ENCODE measurements around the gene CARS2. TPM values are rescaled to one million over a fixed set of nuclear protein-coding genes. Genes with fewer than 3 reads are reported as not detected.

Gene CARS2
- 99.8 and 122 TPM in 2 replicates for total RNA-seq

DNA sequence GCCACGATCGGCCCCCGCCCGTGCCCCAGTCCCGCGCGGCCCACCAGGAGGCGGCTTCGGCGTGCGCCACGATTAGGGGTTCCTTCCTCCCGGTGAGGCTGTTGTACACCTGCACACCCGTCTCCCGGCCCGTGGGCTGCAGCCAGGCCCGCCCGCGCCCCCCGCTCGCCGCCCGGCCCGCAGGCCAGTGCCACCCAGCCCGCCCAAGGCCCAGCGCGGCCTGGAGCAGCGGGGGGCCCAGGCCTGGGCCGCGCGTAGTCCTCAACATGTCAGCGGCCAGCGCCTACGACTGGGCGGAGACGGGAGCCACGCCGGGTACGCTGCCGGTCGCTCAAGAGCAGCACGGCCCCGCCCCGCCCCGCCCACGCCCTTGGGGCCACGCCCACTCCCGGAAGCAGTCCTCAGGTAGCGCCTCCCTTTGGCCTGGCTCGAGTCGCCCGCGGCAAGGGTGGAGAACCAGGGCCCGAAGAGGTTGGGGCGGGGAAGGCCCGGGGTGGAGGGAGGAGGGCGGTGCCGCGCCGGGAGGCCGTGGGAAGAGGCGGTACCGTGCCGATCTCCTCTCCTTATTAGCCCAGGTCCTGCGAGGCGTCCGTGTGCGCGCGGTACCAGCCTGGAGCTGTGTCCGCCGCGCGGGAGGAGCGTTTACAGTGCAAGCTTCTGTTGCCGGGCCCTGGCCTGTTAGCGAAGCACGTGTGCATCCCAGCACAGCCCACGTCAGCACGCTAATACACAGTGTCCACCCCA lies at the start of gene CARS2:
Gene CARS2 (minus strand): TSS at position 291 of the 744 bp plus-strand sequence. CDS start 23 bp downstream, at position 268.

DNA sequence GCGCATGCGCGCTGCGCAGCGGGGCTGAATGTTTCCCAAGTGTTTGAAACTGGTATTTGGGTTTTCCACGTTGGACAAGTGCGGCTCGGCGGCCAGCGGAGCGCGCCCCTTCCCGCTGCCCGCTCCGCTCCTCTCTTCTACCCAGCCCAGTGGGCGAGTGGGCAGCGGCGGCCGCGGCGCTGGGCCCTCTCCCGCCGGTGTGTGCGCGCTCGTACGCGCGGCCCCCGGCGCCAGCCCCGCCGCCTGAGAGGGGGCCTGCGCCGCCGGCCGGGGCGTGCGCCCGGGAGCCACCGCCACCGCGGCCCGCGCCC lies 7.7 kb upstream of the CARS2 start, which contains the start of gene ING1:
Gene ING1 (plus strand): TSS at position 59 of the 311 bp plus-strand sequence. CDS start 450 bp downstream, outside the sequence.

GRCh38 chr13:110615322-110616102 lies 90.4 kb downstream of the CARS2 start, which contains the start of gene NAXD:
NAXD (plus strand) TSS chr13:110615545; CDS start chr13:110615602, 57 bp downstream.

Other genes starting within 250 kb of the CARS2 start
- gene RAB20, start 144.4 kb downstream of the CARS2 start, total RNA-seq = 2.3 and 4.3 TPM in 2 replicates
- gene NAXD, start 90.6 kb downstream of the CARS2 start, total RNA-seq = 13.3 and 14.6 TPM in 2 replicates
- gene ING1, start 7.6 kb upstream of the CARS2 start, total RNA-seq = 6.6 and 6.9 TPM in 2 replicates
- 86.7 and 104 TPM in 2 replicates for gene ANKRD10, start 209.0 kb upstream of the CARS2 start, total RNA-seq

All from articular chondrocyte of knee joint (primary cell).